GM19099 (cell line): ENCODE measurements around the gene CDK15.

Experiments used
- POLR2A ChIP-seq: IDR thresholded peaks from 3 replicates; pipeline ENCODE4 v1.6.1; 2011; ENCODE audit warnings: low read depth; ENCODE audit not compliant: insufficient read length; ENCODE audit errors: extremely low read depth

The CDK15 gene

GRCh38 chr2:201879996-201880395, 73.7 kb downstream of the CDK15 start:
- TF ChIP-seq POLR2A: no peak

GRCh38 chr2:201880579-201880978, 74.2 kb downstream of the CDK15 start:
- no peak for TF ChIP-seq POLR2A

GRCh38 chr2:201880993-201881611, 74.8 kb downstream of the CDK15 start:
- peak; percentile 41 for TF ChIP-seq POLR2A

GRCh38 chr2:201881741-201882140, 75.4 kb downstream of the CDK15 start:
- no peak for TF ChIP-seq POLR2A

- no peak for TF ChIP-seq POLR2A
Observed at GRCh38 chr2:201882353-201883090, 76.2 kb downstream of the CDK15 start.

GRCh38 chr2:201883606-201884369, 77.5 kb downstream of the CDK15 start:
- TF ChIP-seq POLR2A: no peak

- no peak for TF ChIP-seq POLR2A
Observed at GRCh38 chr2:201886504-201886903, 80.2 kb downstream of the CDK15 start.

GRCh38 chr2:201887773-201888425, 81.6 kb downstream of the CDK15 start:
- TF ChIP-seq POLR2A: no peak

- no peak for TF ChIP-seq POLR2A
Observed at GRCh38 chr2:201888426-201888800, 82.1 kb downstream of the CDK15 start.

- TF ChIP-seq POLR2A: no peak
Observed at GRCh38 chr2:201890453-201890852, 84.1 kb downstream of the CDK15 start.

- no peak for TF ChIP-seq POLR2A
Observed at GRCh38 chr2:201891676-201892075, 85.3 kb downstream of the CDK15 start.

- TF ChIP-seq POLR2A: no peak
Observed at GRCh38 chr2:201892516-201892915, 86.2 kb downstream of the CDK15 start.

- no peak for TF ChIP-seq POLR2A
Observed at GRCh38 chr2:201900362-201900761, 94.0 kb downstream of the CDK15 start.

- TF ChIP-seq POLR2A: no peak
Observed at GRCh38 chr2:201901786-201902185, 95.4 kb downstream of the CDK15 start.

- TF ChIP-seq POLR2A: no peak
Observed at GRCh38 chr2:201904538-201905420, 98.4 kb downstream of the CDK15 start.
